H1 (cell line): Measurements from ENCODE around the gene IL13. TPM values are rescaled to one million over a fixed set of nuclear protein-coding genes. Genes with fewer than 3 reads are reported as not detected.

Experiments
- JUND ChIP-seq: IDR thresholded peaks from 2 replicates; pipeline ENCODE4 v1.6.1; 2011; ENCODE audit warnings: mild to moderate bottlenecking, improper control_type of control experiment, low read length
- MAX ChIP-seq: IDR thresholded peaks from 2 replicates; pipeline ENCODE4 v1.6.1; 2012; ENCODE audit warnings: inconsistent platforms
- NRF1 ChIP-seq: IDR thresholded peaks from 2 replicates; pipeline ENCODE4 v1.6.1; 2011; ENCODE audit warnings: mild to moderate bottlenecking, low read depth, low read length, improper control_type of control experiment
- SIN3A ChIP-seq, 2 experiments: IDR thresholded peaks in 1 of 2; conservative IDR thresholded peaks in 1 of 2; 2 replicates each; pipeline ENCODE4 v1.6.1; 2011 to 2012; ENCODE audit warnings: low read length in 2 of 2, improper control_type of control experiment in 1 of 2, low read depth in 1 of 2, mild to moderate bottlenecking in 1 of 2
- polyA plus RNA-seq, 7 experiments: library from polyadenylated mRNA; depleted of rRNA in 3 of 7; stranded (reverse) in 5 of 7; unstranded in 2 of 7; fragments of >200 nt in 5 of 7; fragments of 200-250 nt in 2 of 7; gene quantifications; 1 replicate in 5 of 7; 2 replicates in 1 of 7; 4 replicates in 1 of 7; pipeline versions ENCODE4 v1.2.1 to v1.2.3, GENCODE V29; 2011 to 2013; ENCODE audit warnings: missing spikeins in 2 of 7, mixed read lengths in 2 of 7
- total RNA-seq: library from RNA; stranded (reverse); fragmentation: NEBNext Ultra II Directional; extraction: Animal tissue kit (Norgen Biotek cat#: 25700); gene quantifications from 2 replicates; pipeline ENCODE4 v1.2.1, GENCODE V29; 2021

Gene IL13
- total and polyA plus RNA-seq, 2 of the 8 experiments (the other 6 are each of a cell fraction or from before 2014, with no cell fraction given): not detected

- TF ChIP-seq NRF1 (no peak), MAX (no peak), SIN3A (conservative IDR thresholded peaks at IDR 0.05 in 1 of 2, IDR thresholded peaks at IDR 0.05 in 1 of 2; ENCODE audit: low read depth in 1 of 2, low read length in 2 of 2) (no peak), JUND (no peak)
Observed at GRCh38 chr5:132679166-132679565, 21.2 kb downstream of the IL13 start (continued).
